ENCODE measurements around the gene BTBD18. TPM values are rescaled to one million over a fixed set of nuclear protein-coding genes. Genes with fewer than 3 reads are reported as not detected.

The BTBD18 gene
- total RNA-seq, 4 donors from 2014 or later = not detected

DNA sequence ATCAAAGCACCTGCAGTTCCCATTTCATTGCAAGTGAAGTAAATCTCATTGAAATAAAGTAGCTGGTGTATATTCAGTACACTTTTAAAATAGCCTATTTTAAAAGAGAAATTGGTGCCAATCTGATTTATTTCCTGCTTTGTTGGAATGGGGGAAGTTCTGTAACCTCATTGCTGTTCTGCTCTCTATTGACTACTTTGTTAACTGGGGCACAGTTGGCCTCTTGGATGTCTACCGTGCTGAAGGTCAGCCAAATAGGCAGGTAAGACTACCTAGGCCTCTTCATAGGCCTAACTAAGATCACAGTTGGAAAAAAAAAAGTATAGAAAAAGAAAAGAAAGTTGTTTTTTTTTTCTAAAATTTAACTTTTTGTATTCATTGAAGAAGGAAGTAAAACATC, 19.2 kb upstream of the BTBD18 start:
- Histone ChIP-seq H3K4me1 (peaks cover 79 to 97% (median 94%) of the 10 kb centered on the region in 4 donors), H3K4me3 (no peak overlapping the region), H3K9me3 (no peaks in the 10 kb centered on the region), H3K36me3 (no peaks in the 10 kb centered on the region), H3K27ac (replicated peaks in 1 of 4) (no peak overlapping the region), H3K27me3 (no peaks in the 10 kb centered on the region)
- intact Hi-C loops (cut with DNase I) = no loop called here
- 40% methylated on average over 1 of the region's 1 CpG for WGBS
- TF ChIP-seq POLR2A (IDR thresholded peaks at IDR 0.05; ENCODE audit: low read depth) (no peak), EP300 (IDR thresholded peaks at IDR 0.05) (no peak), POLR2AphosphoS5 (IDR thresholded peaks at IDR 0.05) (no peak)
- TF ChIP-seq, protein P1, sequence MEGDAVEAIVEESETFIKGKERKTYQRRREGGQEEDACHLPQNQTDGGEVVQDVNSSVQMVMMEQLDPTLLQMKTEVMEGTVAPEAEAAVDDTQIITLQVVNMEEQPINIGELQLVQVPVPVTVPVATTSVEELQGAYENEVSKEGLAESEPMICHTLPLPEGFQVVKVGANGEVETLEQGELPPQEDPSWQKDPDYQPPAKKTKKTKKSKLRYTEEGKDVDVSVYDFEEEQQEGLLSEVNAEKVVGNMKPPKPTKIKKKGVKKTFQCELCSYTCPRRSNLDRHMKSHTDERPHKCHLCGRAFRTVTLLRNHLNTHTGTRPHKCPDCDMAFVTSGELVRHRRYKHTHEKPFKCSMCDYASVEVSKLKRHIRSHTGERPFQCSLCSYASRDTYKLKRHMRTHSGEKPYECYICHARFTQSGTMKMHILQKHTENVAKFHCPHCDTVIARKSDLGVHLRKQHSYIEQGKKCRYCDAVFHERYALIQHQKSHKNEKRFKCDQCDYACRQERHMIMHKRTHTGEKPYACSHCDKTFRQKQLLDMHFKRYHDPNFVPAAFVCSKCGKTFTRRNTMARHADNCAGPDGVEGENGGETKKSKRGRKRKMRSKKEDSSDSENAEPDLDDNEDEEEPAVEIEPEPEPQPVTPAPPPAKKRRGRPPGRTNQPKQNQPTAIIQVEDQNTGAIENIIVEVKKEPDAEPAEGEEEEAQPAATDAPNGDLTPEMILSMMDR (IDR thresholded peaks at IDR 0.05) = no peak
- DNase-seq (ENCODE audit: extremely low spot score) = no peak

DNA sequence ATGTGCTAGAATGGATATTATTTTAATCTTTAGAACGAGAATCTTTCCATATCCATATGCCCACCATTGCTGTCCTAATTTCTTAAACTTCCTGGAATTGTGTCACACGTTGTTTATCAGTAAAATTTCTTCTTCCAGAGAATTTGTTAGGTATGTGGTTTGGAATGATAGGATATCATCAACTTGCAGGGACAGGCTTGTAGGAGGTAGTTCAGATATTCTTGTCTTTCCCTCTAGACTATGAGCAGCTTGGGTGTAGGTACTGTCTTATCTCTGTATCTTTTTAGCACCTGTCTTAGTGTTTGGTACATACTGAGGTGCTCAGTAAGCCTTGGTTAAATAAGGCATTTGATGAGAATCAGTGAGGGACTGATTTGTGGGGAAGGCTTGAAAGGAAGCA, 13.4 kb upstream of the BTBD18 start:
- H3K4me3 ChIP-seq = peak overlapping the region; percentile 50 to 74 (median 72)
- no peaks in the 10 kb centered on the region for H3K36me3 ChIP-seq
- no peak for TF ChIP-seq EP300 (IDR thresholded peaks at IDR 0.05)
- TF ChIP-seq POLR2A (IDR thresholded peaks at IDR 0.05; ENCODE audit: low read depth) = no peak
- no peak for TF ChIP-seq POLR2AphosphoS5 (IDR thresholded peaks at IDR 0.05)
- peak overlapping the region; percentile 88 to 92 (median 92) for H3K27ac ChIP-seq (replicated peaks in 1 of 4)
- no peaks in the 10 kb centered on the region for H3K9me3 ChIP-seq
- H3K4me1 ChIP-seq = peaks cover 45 to 66% (median 62%) of the 10 kb centered on the region in 4 donors
- DNase-seq (ENCODE audit: extremely low spot score) = no peak
- WGBS = 14% methylated on average over 2 of the region's 2 CpGs
- H3K27me3 ChIP-seq = no peaks in the 10 kb centered on the region
- intact Hi-C loops (cut with DNase I) = no loop called here

DNA sequence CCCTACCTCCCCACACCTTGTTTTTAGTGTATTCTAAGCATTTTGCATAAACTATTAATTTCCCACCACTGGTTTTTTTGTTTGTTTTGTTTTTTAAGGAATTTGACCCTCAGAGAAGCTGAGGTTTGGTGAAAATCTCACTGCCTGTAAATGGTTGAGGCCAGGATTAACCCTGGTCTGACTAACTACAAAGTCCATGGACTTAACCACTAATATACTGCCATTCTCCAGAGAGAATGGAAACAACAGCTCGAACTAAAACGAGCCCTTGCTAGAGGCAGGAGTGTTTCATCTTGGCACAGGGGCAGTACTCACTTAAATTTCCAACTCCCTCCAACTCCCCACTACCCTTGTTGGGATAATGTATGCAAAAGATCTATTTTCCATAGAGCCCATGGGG, 12.9 kb upstream of the BTBD18 start:
- peak overlapping the region; percentile 88 to 92 (median 92) for H3K27ac ChIP-seq (replicated peaks in 1 of 4)
- WGBS = 15% methylated on average over 2 of the region's 2 CpGs
- TF ChIP-seq EP300 (IDR thresholded peaks at IDR 0.05) = no peak
- TF ChIP-seq POLR2AphosphoS5 (IDR thresholded peaks at IDR 0.05) = no peak
- TF ChIP-seq POLR2A (IDR thresholded peaks at IDR 0.05; ENCODE audit: low read depth) = no peak
- TF ChIP-seq, protein P1 (IDR thresholded peaks at IDR 0.05) = no peak
- intact Hi-C loops (cut with DNase I) = no loop called here
- no peaks in the 10 kb centered on the region for H3K36me3 ChIP-seq
- no peaks in the 10 kb centered on the region for H3K27me3 ChIP-seq
- H3K4me3 ChIP-seq = peak overlapping the region; percentile 50 to 74 (median 72)
- H3K9me3 ChIP-seq = no peaks in the 10 kb centered on the region
- DNase-seq (ENCODE audit: extremely low spot score) = no peak
- H3K4me1 ChIP-seq = peaks cover 41 to 61% (median 58%) of the 10 kb centered on the region in 4 donors

DNA sequence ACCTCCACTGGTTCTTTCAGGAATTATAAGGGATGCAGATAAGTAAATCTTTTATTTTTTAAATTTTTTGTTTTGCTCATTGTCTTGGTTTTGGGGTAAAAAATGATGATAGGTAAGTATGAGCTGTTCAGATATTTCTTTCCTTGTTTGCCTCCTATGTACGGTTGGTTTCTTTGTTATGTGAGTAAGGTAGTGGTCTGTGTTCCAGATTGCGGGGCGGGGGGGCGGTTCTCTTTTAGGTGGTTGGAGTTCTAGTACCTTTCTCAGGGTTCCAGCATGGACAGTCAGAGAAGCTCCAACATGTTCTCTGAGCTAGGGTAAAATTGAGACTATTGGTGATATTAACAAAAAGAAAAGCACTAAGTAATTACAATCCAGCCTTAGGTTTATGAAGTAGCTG, 12.4 kb upstream of the BTBD18 start:
- Histone ChIP-seq H3K4me3 (peak overlapping the region; percentile 50 to 74 (median 72)), H3K36me3 (no peaks in the 10 kb centered on the region), H3K9me3 (no peaks in the 10 kb centered on the region), H3K27me3 (no peaks in the 10 kb centered on the region), H3K27ac (replicated peaks in 1 of 4) (peak overlapping the region; percentile 88 to 92 (median 92)), H3K4me1 (peaks cover 36 to 56% (median 53%) of the 10 kb centered on the region in 4 donors)
- no peak for TF ChIP-seq POLR2AphosphoS5 (IDR thresholded peaks at IDR 0.05)
- TF ChIP-seq, protein P1 (IDR thresholded peaks at IDR 0.05) = no peak
- TF ChIP-seq EP300 (IDR thresholded peaks at IDR 0.05) = no peak
- TF ChIP-seq POLR2A (IDR thresholded peaks at IDR 0.05; ENCODE audit: low read depth) = no peak
- intact Hi-C loops (cut with DNase I) = no loop called here
- DNase-seq (ENCODE audit: extremely low spot score) = no peak
- 17% methylated on average over 4 of the region's 4 CpGs for WGBS

DNA sequence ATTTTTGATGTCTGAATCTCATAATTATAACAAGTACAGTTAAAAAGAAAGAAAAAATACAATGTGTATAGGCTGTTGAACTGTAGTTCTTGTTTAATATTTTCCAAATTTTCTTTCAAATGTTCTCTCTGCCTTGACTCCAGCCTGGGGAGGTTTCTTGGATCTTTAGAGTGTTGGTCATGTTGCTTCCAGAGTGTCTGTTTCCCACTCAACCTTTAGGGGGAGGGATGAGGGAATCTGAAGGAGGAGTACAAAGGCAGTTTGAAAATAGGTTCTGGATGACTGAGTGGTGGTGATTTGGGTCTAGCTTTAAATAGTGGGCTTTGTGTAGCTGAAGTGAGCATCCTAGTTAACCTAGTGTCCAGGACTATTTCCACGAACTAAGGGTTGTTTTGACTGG, 11.9 kb upstream of the BTBD18 start:
- Histone ChIP-seq H3K4me3 (peak overlapping the region; percentile 50 to 74 (median 72)), H3K4me1 (peaks cover 31 to 51% (median 48%) of the 10 kb centered on the region in 4 donors), H3K9me3 (no peaks in the 10 kb centered on the region), H3K27me3 (no peaks in the 10 kb centered on the region), H3K27ac (replicated peaks in 1 of 4) (peak overlapping the region; percentile 88 to 92 (median 92)), H3K36me3 (no peaks in the 10 kb centered on the region)
- intact Hi-C loops (cut with DNase I) = loop anchor here (2.0 kb wide), 1 partner anchor 35 kb away; no protein-coding TSS in a partner anchor
- TF ChIP-seq POLR2A (IDR thresholded peaks at IDR 0.05; ENCODE audit: low read depth) (no peak), EP300 (IDR thresholded peaks at IDR 0.05) (no peak), POLR2AphosphoS5 (IDR thresholded peaks at IDR 0.05) (peak in 1 of 2 donors; percentile 21)
- TF ChIP-seq, protein P1 (IDR thresholded peaks at IDR 0.05) = peak; percentile 33 to 49 (median 37)
- no peak for DNase-seq (ENCODE audit: extremely low spot score)
- WGBS = 10% methylated on average over 1 of the region's 1 CpG
